Activated CD4-positive, alpha-beta T cell treated with anti-CD3 and anti-CD28 coated beads for 36 hours (primary cell): ENCODE results near the gene CREB1. TPM values are rescaled to one million over a fixed set of nuclear protein-coding genes. Genes with fewer than 3 reads are reported as not detected.
A peak's percentile ranks its signal among the peaks of the same experiment; 100 is the strongest.

Source experiments
- ATAC-seq: fragments of 200-7000 bp; cut with Tn5 transposase; one replicate; pipeline ENCODE4 v1.10.0; 2021; ENCODE audit warnings: mild to moderate bottlenecking, moderate library complexity
- CTCF ChIA-PET: fragments of 350-600 bp; sonication (Branson Sonifier 250); formaldehyde crosslinking; loops from one replicate; lab custom pipeline; 2021; ENCODE audit warnings: antibody characterized with exemption; lab: Charles Lee
- POLR2A ChIA-PET: fragments of 350-600 bp; sonication (Branson Sonifier 250); formaldehyde crosslinking; loops from one replicate; lab custom pipeline; 2021; ENCODE audit warnings: antibody characterized with exemption, inconsistent platforms; lab: Charles Lee
- DNase-seq: peaks from one replicate; pipeline ENCODE4 v3.0.0-alpha.2; 2020
- H3K27ac Mint-ChIP-seq: one replicate; pipeline ENCODE4 v1.8.0; 2021; ENCODE audit warnings: mixed read lengths
- H3K27me3 Mint-ChIP-seq: one replicate; pipeline ENCODE4 v1.8.0; 2021; ENCODE audit warnings: mixed read lengths
- H3K36me3 Mint-ChIP-seq: one replicate; pipeline ENCODE4 v1.8.0; 2021; ENCODE audit warnings: low read depth, mixed read lengths
- H3K4me1 Mint-ChIP-seq: one replicate; pipeline ENCODE4 v1.8.0; 2021; ENCODE audit warnings: mixed read lengths
- H3K4me3 Mint-ChIP-seq: one replicate; pipeline ENCODE4 v1.8.0; 2021; ENCODE audit warnings: mild to moderate bottlenecking, moderate library complexity, mixed read lengths
- H3K9me3 Mint-ChIP-seq: one replicate; pipeline ENCODE4 v1.8.0; 2021; ENCODE audit warnings: low read depth, mixed read lengths
- intact Hi-C, 2 experiments: fragments of 100-400 bp; cut with DNase I in 1 of 2; cut with micrococcal nuclease in 1 of 2; formaldehyde crosslinking; loops; one replicate each; pipeline versions ENCODE4 v1.14.2 to v1.15.1; 2022 to 2024; cut with DNase I, micrococcal nuclease
- total RNA-seq, 2 experiments: library from RNA; stranded (reverse); gene quantifications; one replicate each; pipeline ENCODE4 v1.2.3, GENCODE V29; 2021

The CREB1 gene
- total RNA-seq, 2 experiments from 2014 or later = 85.4 to 136 TPM

DNA sequence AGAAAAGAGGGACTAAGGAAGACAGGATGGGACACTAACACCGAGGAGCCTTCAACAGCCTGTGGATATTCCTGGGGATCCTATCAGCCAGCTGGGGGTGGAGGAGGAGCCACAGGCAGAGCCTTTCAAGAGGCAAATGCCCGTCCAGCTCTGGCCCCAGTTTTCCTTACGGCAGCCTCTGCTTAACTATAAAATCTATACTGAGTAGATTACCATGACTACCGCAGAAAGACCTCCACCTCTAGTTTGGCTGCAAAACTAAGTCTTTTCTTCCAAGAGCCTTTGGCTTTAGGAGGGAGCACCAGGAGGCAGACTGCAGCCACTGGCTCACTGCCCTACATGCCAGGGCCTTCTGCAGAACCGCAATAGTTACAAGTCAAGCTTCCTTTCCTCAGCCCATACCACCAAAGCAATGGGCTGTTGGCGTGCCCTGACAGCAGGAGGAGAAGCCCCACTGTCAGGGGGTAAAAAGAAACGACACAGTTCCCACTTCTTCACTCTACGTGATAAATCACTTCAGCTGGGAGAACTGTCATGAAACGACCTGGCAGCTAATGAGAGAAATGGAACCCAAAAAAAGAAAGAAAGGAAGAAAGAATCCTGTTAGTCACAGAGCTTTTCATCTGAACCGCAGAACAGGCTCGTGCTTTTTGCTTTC lies 25.1 kb upstream of the CREB1 start:
- Mint-ChIP-seq H3K4me1 (peaks cover 53% of the 10 kb centered on the region), H3K27ac (peak overlapping the region; percentile 12), H3K9me3 (no peaks in the 10 kb centered on the region), H3K27me3 (no peaks in the 10 kb centered on the region), H3K36me3 (no peaks in the 10 kb centered on the region), H3K4me3 (peak overlapping the region; percentile 3)
- ChIA-PET POLR2A (interaction anchor here (0.5 to 3.5 kb wide), 4 partner anchors 9 to 1419 kb away, joined by 3 to 16 read pairs (median 4); partner anchors contain the start of gene CREB1), CTCF (interaction anchor here (0.6 to 1.6 kb wide), 6 partner anchors 21 to 516 kb away, joined by 3 to 5 read pairs (median 4); no protein-coding TSS in a partner anchor)
- ATAC-seq = no peak
- intact Hi-C loops = loop anchor here in 1 of 2 experiments (10.0 kb wide), 1 partner anchor 530 kb away; no protein-coding TSS in a partner anchor
- DNase-seq = no peak

DNA sequence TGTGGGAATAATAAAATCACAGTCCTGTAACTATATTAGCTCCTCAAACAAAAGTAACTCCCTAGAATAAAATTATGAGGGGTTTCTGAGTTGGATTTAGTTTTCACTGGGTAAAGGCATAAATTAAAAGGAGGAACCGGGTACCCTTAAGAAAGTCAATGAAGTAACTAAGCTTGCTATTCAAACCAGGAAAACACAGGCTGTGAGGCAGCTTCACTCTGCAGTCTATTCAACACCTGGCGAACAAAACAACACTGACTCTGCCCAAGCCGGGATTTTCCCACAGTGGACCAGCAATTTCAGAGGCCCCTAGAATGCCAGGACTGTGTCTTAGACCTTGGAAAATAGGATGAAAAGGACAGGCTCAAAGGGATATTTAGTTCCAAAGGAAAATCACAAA lies 24.6 kb upstream of the CREB1 start:
- Mint-ChIP-seq H3K27ac (peak overlapping the region; percentile 25), H3K9me3 (no peaks in the 10 kb centered on the region), H3K4me1 (peaks cover 53% of the 10 kb centered on the region), H3K27me3 (no peaks in the 10 kb centered on the region), H3K4me3 (peak overlapping the region; percentile 3), H3K36me3 (no peaks in the 10 kb centered on the region)
- intact Hi-C loops = loop anchor here in 1 of 2 experiments (10.0 kb wide), 1 partner anchor 530 kb away; no protein-coding TSS in a partner anchor
- DNase-seq (peak; percentile 40), ATAC-seq (no peak)
- CTCF ChIA-PET = interaction anchor here (0.6 to 1.6 kb wide), 5 partner anchors 21 to 45 kb away, joined by 3 to 5 read pairs (median 4); no protein-coding TSS in a partner anchor
- POLR2A ChIA-PET = interaction anchor here (0.5 to 3.5 kb wide), 3 partner anchors 9 to 1420 kb away, joined by 3 to 16 read pairs (median 3); partner anchors contain the start of gene CREB1

- Mint-ChIP-seq H3K4me1 (peaks cover 50% of the 10 kb centered on the region), H3K4me3 (peak overlapping the region; percentile 3), H3K36me3 (no peaks in the 10 kb centered on the region), H3K9me3 (no peaks in the 10 kb centered on the region), H3K27me3 (no peaks in the 10 kb centered on the region), H3K27ac (peak overlapping the region; percentile 82)
- ATAC-seq (peak; percentile 38), DNase-seq (peak; percentile 46)
- intact Hi-C loops = loop anchor here (1.0 to 10.0 kb wide), 3 partner anchors 15 to 529 kb away; partner anchors contain the start of gene CREB1 (in 1 of the 2)
- ChIA-PET POLR2A (interaction anchor here (1.8 to 3.5 kb wide), 2 partner anchors 25 kb away, joined by 16 to 27 read pairs; partner anchors contain the start of gene CREB1), CTCF (interaction anchor here (0.6 to 1.2 kb wide), 3 partner anchors 24 to 44 kb away, joined by 4 to 7 read pairs (median 4); no protein-coding TSS in a partner anchor)
These were observed 24.0 kb upstream of the CREB1 start for GRCh38 chr2:207505728-207506127.

DNA sequence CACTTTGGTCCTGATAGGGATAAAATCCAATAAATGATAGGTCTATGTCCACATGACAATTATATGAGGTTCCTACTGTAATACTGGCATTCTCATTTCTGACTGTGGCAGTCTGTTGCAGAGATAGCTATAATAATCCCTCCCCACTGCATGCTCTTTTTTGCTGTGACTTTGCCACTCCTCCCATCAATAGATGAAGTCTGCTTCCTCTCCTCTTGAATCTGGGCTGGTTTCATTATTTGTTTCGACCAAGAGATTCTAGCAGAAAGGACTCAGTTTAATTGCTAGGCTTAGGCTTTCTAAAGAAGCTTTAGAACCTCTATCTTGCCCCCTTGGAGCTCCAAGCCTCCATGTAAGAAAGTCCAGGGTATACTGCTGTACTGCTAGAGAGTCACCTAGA lies 23.3 kb upstream of the CREB1 start:
- Mint-ChIP-seq H3K4me3 (peak overlapping the region; percentile 9), H3K36me3 (no peaks in the 10 kb centered on the region), H3K27ac (peak overlapping the region; percentile 82), H3K9me3 (no peaks in the 10 kb centered on the region), H3K4me1 (peaks cover 50% of the 10 kb centered on the region), H3K27me3 (no peaks in the 10 kb centered on the region)
- ATAC-seq (peak; percentile 4), DNase-seq (no peak)
- intact Hi-C loops = loop anchor here (1.0 to 10.0 kb wide), 3 partner anchors 14 to 528 kb away; partner anchors contain the start of gene CREB1 (in 1 of the 2)
- ChIA-PET POLR2A (interaction anchor here (0.8 to 1.8 kb wide), 7 partner anchors 9 to 340 kb away, joined by 3 to 27 read pairs (median 4); partner anchors contain the start of genes CREB1, KLF7 and METTL21A), CTCF (interaction anchor here (1.0 to 1.2 kb wide), 5 partner anchors 25 to 351 kb away, joined by 3 to 7 read pairs (median 4); no protein-coding TSS in a partner anchor)

- DNase-seq (no peak), ATAC-seq (no peak)
- POLR2A ChIA-PET = no interaction called here
- Mint-ChIP-seq H3K9me3 (no peaks in the 10 kb centered on the region), H3K4me3 (no peak overlapping the region), H3K4me1 (peaks cover 54% of the 10 kb centered on the region), H3K36me3 (peaks cover 4% of the 10 kb centered on the region), H3K27me3 (no peaks in the 10 kb centered on the region), H3K27ac (no peak overlapping the region)
- CTCF ChIA-PET = interaction anchor here (0.7 kb wide), 1 partner anchor 31 kb away, joined by 3 read pairs; no protein-coding TSS in a partner anchor
- intact Hi-C loops = loop anchor here (5.0 kb wide), 2 partner anchors 202 to 348 kb away; partner anchors contain the start of gene CCNYL1 (in 1 of the 2)
These were observed 19.6 kb upstream of the CREB1 start for GRCh38 chr2:207510148-207510547.

DNA sequence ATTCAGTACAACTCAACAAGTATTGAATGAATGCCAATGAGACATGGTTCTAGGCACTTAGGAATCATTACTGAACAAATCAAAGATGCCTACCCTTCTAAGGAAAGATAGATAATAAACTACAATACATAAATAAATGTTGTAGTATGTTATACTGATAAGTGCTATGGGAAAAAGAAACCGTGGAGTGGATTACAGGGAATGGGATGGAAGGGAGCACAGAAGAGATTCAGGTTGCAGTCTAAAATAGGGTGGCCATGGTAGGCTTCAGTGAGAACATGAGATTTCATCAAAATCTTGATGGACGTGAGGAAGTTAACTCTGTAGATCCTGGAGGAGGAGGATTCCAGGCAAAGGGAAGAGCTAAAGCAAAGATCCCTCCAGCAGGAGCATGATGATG lies 17.9 kb upstream of the CREB1 start:
- intact Hi-C loops = loop anchor here (5.0 kb wide), 2 partner anchors 200 to 350 kb away; partner anchors contain the start of gene CCNYL1 (in 1 of the 2)
- DNase-seq = no peak
- no peak overlapping the region for H3K27ac Mint-ChIP-seq
- no peak for ATAC-seq
- peaks cover 6% of the 10 kb centered on the region for H3K36me3 Mint-ChIP-seq
- ChIA-PET POLR2A (no interaction called here), CTCF (interaction anchor here (0.8 kb wide), 1 partner anchor 24 kb away, joined by 3 read pairs; no protein-coding TSS in a partner anchor)
- no peaks in the 10 kb centered on the region for H3K27me3 Mint-ChIP-seq
- no peaks in the 10 kb centered on the region for H3K9me3 Mint-ChIP-seq
- no peak overlapping the region for H3K4me3 Mint-ChIP-seq
- H3K4me1 Mint-ChIP-seq = peaks cover 49% of the 10 kb centered on the region

DNA sequence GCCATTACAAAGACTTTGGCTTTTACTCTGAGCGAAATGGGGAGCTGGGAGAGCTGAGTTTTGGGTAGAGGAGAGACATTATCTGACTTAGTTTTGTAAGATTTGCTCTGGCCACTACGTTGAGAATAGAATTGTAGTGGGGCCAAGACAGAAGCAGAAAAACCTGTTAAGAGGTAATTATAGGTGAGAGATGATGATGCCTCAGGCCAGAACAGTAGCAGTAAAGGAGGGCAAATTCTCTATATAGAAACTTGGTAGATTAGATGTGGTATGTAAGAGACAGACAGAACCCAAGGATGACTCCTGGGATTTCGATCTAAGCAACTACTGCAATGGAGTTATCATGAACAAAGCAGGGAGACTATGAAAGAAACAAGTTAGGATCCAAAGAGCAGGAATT lies 17.4 kb upstream of the CREB1 start:
- no peak for ATAC-seq
- POLR2A ChIA-PET = no interaction called here
- H3K36me3 Mint-ChIP-seq = peaks cover 6% of the 10 kb centered on the region
- H3K27me3 Mint-ChIP-seq = no peaks in the 10 kb centered on the region
- intact Hi-C loops = loop anchor here (5.0 kb wide), 2 partner anchors 200 to 350 kb away; partner anchors contain the start of gene CCNYL1 (in 1 of the 2)
- no peak overlapping the region for H3K4me3 Mint-ChIP-seq
- no peaks in the 10 kb centered on the region for H3K9me3 Mint-ChIP-seq
- no peak overlapping the region for H3K27ac Mint-ChIP-seq
- CTCF ChIA-PET = interaction anchor here (0.8 kb wide), 1 partner anchor 23 kb away, joined by 3 read pairs; no protein-coding TSS in a partner anchor
- DNase-seq = no peak
- peaks cover 45% of the 10 kb centered on the region for H3K4me1 Mint-ChIP-seq

- intact Hi-C loops = loop anchor here (1.0 to 5.0 kb wide), 3 partner anchors 16 to 351 kb away; partner anchors contain the start of genes CCNYL1 (in 1 of the 2) and CREB1 (in 1 of the 2)
- ChIA-PET POLR2A (interaction anchor here (0.5 to 1.6 kb wide), 4 partner anchors 9 to 111 kb away, joined by 3 to 8 read pairs (median 4); partner anchors contain the start of gene CREB1), CTCF (interaction anchor here (1.2 to 1.6 kb wide), 2 partner anchors 13 to 26 kb away, joined by 3 read pairs; no protein-coding TSS in a partner anchor)
- no peaks in the 10 kb centered on the region for H3K9me3 Mint-ChIP-seq
- DNase-seq (no peak), ATAC-seq (peak; percentile 65)
- H3K27me3 Mint-ChIP-seq = no peaks in the 10 kb centered on the region
- H3K36me3 Mint-ChIP-seq = peaks cover 8% of the 10 kb centered on the region
- peak overlapping the region; percentile 49 for H3K27ac Mint-ChIP-seq
- peak overlapping the region; percentile 19 for H3K4me3 Mint-ChIP-seq
- peaks cover 41% of the 10 kb centered on the region for H3K4me1 Mint-ChIP-seq
These were observed 16.1 kb upstream of the CREB1 start for GRCh38 chr2:207513551-207514257.

DNA sequence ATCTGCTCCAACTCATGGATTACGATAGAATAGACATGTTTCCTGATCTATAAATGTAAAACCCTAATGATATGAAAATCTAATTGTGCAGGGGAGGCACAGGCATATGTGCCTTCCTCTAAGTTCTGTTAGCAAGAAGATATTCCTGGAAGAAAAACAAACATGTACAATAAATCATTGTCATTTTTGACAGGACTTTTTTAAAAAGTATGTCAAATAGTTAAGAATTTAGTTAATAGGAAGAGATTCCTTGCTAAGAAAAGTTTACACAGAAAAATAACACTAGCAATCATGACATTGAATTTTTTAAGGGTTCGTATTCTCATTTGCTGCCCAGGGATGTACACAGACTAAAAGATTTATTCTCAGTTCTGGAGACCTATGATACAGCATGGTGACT lies 15.3 kb upstream of the CREB1 start:
- H3K36me3 Mint-ChIP-seq = peaks cover 12% of the 10 kb centered on the region
- no peak overlapping the region for H3K4me3 Mint-ChIP-seq
- intact Hi-C loops = loop anchor here (1.0 to 5.0 kb wide), 3 partner anchors 15 to 352 kb away; partner anchors contain the start of genes CCNYL1 (in 1 of the 2) and CREB1 (in 1 of the 2)
- DNase-seq (no peak), ATAC-seq (no peak)
- peak overlapping the region; percentile 49 for H3K27ac Mint-ChIP-seq
- peaks cover 41% of the 10 kb centered on the region for H3K4me1 Mint-ChIP-seq
- CTCF ChIA-PET = interaction anchor here (1.2 to 1.6 kb wide), 2 partner anchors 13 to 27 kb away, joined by 3 read pairs; no protein-coding TSS in a partner anchor
- POLR2A ChIA-PET = interaction anchor here (1.5 to 1.6 kb wide), 2 partner anchors 10 to 16 kb away, joined by 3 to 8 read pairs; partner anchors contain the start of gene CREB1
- H3K9me3 Mint-ChIP-seq = no peaks in the 10 kb centered on the region
- no peaks in the 10 kb centered on the region for H3K27me3 Mint-ChIP-seq

DNA sequence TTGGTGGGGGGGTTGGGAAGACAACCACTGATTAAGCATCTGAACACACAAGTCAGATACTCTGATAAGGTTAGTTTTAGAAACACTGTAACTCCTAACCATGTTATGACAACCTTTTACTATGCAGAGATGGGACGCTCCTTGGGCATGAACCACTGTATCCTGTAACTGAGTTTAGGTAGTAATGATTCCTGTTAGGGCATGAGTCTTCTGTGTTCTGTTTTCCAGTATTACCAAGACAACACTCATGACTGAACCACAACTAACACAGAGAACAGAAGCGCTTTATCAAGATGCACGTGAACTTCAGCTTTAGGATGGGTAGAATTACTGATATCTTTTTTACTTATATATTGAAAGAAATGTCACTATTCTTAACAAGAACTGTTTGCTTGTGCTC lies 14.1 kb upstream of the CREB1 start:
- Mint-ChIP-seq H3K27ac (no peak overlapping the region), H3K9me3 (no peaks in the 10 kb centered on the region), H3K4me3 (no peak overlapping the region), H3K27me3 (no peaks in the 10 kb centered on the region), H3K36me3 (peaks cover 12% of the 10 kb centered on the region), H3K4me1 (peaks cover 45% of the 10 kb centered on the region)
- ATAC-seq (peak; percentile 81), DNase-seq (peak; percentile 35)
- POLR2A ChIA-PET = interaction anchor here (0.9 to 1.0 kb wide), 3 partner anchors 9 to 14 kb away, joined by 4 to 6 read pairs (median 6); partner anchors contain the start of gene CREB1
- intact Hi-C loops = loop anchor here in 1 of 2 experiments (1.0 kb wide), 1 partner anchor 14 kb away; the partner anchor contains the start of gene CREB1
- CTCF ChIA-PET = interaction anchor here (0.7 kb wide), 1 partner anchor 240 kb away, joined by 5 read pairs; no protein-coding TSS in a partner anchor
